HG02943 (cell line): ENCODE measurements around the gene PSMF1.

ENCODE experiments used
- ATAC-seq: cut with Tn5 transposase; IDR thresholded peaks from one replicate; pipeline ENCODE4 v1.9.1; 2021; ENCODE audit warnings: mild to moderate bottlenecking, low read depth, moderate library complexity; ENCODE audit not compliant: unreplicated experiment

PSMF1 gene

DNA sequence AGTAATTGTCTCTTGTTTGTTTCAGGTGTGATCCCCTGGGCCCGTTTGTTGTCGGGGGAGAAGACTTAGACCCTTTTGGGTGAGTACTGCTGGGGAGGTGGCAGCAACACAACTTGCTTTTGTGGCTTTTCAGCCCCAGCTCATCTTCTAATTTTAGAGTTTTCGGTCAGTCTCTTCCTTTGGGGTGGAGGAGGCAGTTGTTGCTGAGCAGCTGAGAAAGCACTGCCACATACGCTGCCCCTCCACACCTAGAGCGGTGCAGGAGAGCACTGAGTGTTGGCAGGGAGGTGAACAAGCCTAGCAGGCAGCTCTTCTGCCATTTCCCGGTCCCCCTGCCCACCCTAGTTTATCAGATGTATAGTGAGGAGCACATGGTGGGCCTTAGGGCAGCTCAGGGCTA, 44.7 kb downstream of the PSMF1 start:
- ATAC-seq: no peak

DNA sequence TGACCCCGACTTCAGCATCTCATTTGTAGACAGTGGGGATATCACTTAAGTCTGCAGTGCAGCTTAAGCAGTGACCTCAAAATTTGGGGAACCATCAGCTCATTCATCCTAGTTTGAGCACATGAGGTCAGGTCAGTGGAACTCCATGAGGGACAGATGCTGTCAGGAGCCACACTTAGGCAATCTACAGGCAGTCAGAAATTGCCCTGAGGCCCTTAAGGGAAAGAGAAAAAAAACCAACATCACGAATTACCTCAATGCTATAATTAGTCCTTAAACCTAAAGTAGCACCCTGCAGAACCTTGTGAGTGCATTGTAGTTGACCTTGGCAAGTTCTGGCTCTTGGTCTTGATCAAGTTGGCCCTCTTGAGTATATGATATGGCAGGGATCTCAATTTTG, 45.3 kb downstream of the PSMF1 start:
- ATAC-seq: no peak

DNA sequence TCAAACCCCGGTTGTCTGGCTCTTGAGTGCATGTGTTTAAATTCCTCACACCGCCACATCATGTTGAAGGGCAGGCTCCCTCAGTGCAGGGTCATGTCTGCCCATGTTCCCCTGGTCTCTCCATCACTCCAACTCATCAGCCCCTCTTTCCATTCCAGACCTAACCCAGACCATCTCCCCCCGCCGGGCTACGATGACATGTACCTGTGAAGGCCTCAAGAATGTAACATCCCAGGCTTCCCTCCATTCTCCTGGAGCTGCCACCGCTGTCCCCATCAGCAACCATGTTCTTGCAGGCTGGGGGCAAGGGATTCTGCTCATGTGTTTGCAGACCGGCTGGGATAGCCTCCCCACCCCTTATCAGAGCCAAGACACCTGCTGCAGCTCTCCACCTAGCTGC, 46.5 kb downstream of the PSMF1 start:
- ATAC-seq: no peak

DNA sequence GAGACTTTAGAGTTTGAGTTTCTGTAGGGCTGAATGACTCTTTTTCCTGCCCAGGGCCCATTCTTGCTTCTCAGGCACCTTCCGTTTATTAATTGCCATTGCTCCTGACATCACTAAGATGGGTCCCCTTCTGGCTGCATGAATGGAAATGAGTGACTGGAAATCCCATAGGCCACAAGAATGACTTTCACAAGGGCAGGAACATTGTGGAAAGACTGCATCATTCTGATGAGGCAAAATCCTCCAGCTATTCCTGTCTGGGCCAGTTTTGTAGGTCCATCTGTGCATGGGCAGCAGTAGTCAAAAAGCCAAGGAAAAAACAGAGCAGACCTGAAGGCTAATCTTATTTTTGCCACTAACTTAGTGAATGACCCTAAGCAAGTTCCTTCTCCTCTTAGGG, 47.1 kb downstream of the PSMF1 start:
- no peak for ATAC-seq

DNA sequence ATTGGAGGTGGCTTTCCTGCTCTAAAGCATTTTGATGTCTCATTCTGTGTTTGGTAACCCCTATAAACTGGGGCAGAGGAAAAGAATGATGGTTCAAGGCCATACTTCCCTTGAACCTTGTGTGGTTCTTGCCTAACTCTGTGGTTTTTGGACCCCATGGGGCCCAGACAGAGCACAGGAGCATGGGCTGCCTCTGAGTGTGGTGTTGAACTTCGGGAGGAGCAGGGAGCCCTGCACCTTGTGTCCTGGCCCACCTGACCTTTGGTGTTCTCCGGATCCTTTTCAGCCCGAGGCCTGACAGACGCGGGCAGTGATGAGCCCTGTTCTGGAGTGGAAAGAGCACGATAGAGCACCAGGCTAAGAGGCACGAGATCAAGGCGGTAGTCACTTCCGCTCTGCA, 47.5 kb downstream of the PSMF1 start:
- ATAC-seq: no peak

DNA sequence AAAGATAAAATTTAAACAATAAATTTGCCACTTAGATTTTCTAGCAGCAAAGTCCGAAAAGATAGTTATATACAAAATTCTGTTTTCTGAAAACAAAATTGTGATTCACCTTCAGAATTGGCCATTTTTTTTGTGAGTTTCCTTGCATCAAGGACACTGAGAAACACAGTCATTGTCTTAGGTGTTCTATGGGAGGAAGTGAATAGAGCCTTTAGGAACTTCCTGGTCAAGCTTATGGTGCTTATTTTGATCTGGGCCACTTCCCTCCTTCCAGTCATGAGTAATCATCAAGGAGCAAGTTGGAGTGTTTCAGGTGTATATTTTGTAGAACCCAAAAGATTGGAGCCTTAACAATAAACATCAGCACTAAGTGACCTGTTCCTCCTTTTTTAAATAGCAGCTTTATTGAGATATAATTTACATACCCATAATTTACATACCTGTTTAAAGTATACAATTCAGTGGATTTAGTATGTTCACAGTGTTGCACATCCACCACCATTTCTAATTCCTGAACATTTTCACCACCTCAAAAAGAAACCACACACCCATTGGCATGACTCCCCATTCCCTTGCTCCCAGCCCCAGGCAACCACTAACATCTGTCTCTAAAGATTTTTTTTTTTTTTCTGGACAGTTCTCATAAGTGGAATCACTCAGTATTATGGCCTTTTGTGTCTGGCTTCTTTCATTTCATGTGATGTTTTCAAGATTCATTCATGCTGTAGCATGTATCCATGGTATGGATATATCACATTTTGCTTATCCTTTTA, 48.7 kb downstream of the PSMF1 start:
- no peak for ATAC-seq

DNA sequence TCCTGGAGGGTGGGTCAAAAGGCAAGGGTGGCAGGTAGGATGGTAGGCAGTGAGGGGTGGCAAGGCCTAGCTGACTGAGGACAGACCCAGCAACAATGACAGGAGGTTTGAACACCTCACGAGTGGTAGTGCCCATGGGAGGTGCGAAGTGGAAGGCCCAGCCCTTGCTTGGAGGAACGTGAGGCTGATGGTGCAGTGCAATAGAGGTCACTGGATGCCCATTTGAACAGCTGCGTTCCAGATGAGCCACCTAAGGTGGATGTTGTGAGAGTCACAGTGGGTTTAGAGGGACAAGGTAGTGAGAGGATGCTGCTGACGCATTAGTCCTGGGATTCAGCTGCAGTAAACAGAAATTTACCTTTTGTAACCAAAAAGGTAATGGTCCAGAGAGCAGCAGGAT, 50.8 kb downstream of the PSMF1 start:
- ATAC-seq: no peak

DNA sequence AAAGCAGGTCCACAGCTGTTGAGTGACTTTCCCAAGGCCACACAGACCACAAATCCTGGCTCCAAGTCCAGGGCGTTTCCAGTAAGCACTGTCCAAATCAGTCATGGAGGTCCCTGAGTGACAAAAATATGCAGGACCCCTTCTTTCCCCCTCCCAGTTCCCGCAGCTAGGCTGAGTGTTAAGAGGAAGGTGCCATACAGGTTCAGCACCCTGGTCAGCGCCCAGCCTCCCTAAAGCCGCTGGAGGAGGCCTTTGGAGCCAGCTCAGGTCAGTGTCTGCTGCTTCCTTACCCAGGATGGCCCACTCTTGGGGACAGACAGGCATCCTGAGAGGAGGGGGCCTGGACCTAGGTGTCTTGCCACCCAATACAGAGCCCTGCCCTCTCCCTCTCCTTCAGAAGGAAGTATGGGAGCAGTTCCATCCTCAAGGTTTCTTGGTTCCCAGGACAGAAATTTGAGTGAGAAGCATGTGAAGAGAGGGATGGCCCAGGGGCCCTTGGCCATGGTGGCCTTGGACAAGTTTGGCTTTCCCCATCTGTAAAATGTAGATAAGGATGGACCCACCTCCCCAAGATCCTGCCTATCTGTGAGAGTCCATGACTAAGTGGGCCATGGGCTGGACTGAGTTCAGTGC, 53.2 kb downstream of the PSMF1 start:
- no peak for ATAC-seq

DNA sequence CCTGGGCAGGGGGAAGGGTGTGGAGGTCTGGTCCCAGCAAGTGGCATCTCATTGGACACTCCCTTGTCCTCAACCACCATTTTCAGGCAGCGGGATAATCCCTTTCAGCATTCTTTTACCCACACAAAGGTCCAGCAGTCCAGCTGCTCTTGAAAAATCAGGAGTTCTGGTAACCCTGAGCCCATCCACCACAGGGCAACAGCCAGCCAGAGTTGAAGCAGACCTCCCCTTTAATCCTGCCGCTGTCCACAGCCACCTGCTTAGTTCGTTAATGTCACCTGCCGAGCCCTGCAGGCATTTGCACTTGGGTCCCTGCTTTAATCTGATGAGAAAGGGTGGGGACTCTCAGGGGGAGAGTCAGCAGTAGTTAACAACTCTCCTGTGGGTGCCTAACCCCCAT, 55.3 kb downstream of the PSMF1 start:
- no peak for ATAC-seq

DNA sequence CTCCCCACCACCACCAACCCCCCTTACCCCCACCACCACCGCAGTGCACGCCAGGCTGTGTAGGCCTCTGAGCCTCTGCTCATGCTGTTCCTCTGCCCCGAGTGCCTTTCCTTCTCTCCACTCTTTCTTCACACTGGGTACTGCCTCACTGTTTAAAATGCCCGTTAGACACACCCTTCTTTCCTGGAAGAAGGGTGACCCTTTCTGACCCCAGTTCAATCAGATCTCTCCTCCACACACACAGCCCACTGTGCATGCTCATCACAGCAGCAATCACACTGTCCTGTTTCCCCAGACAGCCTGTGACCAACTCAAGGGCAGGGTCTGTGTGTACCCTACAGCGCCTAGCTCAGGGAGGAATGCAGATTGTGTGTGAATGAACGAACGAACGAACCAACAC, 56.4 kb downstream of the PSMF1 start:
- no peak for ATAC-seq

DNA sequence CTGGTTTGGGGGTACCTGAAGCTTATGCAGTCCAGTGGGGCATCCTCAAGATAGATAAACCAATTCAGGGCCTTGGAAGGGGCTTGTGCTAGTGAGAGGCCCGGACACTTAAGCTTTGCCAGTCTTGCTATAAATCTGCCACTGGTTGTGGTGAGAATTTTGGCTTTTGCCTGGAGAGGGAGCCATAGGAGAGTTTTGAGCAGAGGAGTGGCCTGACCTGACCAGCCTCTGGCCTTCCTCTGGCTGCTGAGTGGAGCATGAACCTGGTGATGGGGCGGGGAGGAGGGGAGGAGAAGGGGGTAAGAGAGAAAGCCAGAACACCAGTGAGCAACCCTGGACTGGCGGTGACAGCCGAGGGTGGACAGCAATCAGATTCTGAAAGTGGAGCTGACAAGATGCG, 59.3 kb downstream of the PSMF1 start:
- no peak for ATAC-seq

DNA sequence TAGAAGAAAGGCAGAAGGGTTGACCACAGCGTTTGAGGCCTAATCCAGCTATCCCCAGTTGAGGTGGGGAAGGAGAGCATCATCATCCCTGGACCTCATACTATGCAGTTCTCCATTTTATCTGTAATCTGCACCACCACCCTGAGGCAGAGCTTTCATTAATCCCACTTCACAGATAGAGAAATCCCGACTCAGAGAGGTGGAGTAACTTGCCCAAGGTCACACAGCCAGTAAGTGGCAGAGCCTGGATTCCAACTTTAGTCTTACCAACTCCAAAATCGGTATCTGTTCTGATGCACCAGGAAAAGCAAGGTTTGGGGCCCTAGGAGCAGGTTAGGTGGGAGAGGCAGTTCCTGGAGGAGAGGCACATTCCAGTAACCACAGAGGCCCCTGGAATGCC, 59.7 kb downstream of the PSMF1 start:
- no peak for ATAC-seq

DNA sequence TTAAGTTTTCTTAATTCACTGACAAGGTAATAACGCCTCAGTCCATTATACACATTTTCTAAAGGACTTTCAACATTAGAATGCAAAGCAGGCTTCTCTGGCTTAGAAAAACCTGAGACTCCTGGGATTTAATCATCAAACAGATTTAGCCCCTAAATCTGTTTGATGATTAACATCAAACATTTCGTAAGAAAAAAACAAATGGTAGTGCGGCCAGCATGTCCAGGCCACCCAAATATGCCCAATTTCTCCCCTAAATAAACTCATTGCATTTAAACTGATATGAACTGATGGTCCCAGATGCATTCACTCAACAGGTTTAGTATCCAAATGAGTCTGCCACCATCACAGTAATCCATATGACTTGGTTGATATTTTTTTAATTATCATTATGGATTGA, 60.2 kb downstream of the PSMF1 start:
- ATAC-seq: no peak

DNA sequence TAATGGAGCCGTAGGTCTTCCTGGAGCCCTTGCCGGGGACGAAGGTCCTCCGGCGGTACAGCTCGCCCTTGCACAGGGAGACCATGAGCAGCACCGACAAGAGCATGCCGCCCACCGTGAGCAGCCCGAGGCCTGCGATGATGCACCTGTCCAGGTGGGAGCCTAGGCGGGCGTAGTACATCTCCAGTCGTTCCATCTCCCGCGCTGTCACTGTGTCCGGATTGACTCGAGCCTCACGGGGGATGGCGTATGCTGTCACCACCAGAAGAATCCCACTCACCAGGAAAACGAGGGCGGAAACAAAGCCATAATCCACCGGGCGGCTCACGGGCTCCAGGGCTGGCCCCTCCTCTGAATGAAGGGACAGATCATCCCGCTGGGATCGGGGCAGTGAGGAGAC, 62.5 kb downstream of the PSMF1 start:
- ATAC-seq: no peak

DNA sequence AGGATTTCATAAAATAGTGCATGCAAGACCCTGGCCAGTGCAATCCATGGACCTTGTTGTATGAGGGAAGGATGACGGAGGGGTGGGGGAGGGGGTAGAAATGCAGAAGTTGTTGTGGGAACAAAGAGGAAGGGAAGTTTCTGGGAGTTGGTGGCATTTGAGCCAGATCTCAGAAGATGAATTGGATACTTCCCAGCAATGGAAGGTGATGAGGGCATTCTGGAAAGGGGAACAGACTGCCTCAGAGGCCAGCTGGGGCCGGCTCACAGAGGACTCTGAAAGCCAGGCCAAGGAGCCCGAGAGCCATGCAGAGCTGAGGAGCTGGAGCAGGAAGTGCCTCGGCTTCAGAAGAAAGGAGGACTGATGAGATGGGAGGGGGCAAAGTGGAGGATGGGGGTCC, 63.7 kb downstream of the PSMF1 start:
- ATAC-seq: no peak

DNA sequence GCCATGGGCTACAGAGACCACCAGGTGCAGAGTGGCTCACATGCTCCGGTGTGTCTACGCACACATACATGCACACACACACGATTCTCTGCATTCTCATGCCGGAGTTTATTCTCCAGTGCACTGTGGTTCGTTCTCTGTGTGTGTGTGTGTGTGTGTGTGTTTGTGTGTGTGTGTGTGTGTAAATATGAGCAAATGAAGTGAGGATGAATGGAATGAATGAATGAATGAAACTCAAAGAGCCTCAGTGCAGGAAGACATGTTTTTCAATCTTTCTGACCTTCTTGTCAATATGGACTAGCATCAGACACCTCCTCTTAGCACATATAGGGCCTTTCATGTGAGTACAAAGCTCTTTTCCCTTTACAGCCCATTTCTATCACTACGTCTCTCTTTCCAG, 64.8 kb downstream of the PSMF1 start:
- ATAC-seq: no peak

DNA sequence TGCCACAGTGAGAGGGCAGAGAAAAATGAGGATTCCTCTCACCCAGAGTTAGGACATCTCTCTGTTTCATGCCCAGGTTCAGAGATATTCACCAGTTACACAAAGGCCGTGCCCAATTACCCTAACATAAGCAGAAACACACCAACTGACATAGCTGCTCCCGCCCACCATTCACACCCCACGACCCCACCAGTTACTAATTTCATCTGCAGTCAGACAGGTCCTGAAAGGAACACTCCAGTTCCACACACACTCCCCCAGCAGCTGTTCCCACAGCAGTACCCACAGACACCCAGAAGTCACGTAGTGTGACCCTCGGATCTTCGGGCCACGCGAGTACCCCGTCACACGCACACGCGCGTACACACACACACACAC, 65.8 kb downstream of the PSMF1 start:
- no peak for ATAC-seq

DNA sequence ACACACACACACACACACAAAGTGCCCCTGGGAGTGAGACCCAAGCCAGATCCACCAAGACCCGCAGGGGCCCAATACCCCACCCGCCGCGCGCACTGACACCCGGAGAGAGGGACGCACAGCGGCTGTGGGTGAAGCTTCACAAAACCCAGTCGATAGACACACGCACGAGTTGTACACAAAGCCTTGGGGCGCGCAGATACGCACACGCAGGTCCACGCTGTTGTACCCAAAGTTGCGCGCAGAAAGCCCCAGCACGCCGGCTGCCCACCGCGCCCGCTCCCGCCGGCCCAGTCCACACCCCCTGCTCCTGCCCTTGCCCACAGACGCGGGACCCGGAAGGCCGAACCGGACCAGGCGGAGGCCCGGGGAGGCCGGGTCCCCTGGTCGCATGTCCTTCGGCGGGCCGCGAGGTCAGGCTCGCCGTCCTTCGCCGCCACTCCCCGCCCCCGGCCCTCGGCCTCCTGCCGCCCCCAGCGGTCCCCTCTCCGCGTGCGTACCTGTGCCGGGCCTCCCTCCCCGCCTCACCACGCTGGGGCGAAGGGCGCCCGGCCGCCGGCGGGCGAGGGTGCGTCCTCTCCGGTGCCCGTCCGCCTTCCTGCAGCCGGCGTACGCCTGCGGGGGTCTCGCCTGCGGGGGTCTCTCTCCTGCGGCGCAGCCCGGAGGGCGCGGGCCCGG, 66.4 kb downstream of the PSMF1 start, which contains the start of gene TMEM74B:
TSS of gene TMEM74B (minus strand) at position 344 of the 678 bp plus-strand sequence. CDS start 1,180 bp downstream, outside the sequence.
- ATAC-seq: no peak

DNA sequence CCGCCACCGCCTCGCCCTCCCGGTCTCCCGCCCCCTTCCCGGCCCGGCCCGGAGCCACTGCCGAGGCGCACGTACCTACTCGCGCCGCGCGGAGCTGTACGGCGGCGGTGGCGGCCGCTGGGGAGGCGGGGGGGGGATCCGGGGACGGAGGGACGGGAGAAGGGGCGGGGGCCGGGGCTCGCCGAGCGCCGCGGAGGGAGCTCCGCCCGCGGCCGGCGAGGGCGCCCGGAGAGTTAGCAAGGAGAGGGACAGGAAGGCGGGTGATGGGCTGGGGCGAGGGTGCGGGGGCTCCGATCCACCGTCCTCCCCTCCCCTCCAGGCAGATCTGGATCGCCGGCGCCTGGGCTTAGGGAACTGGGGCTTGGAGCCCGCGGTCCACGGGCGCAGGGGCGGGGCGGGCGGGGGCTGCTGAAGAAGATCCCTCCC, 66.9 kb downstream of the PSMF1 start:
- ATAC-seq: no peak

DNA sequence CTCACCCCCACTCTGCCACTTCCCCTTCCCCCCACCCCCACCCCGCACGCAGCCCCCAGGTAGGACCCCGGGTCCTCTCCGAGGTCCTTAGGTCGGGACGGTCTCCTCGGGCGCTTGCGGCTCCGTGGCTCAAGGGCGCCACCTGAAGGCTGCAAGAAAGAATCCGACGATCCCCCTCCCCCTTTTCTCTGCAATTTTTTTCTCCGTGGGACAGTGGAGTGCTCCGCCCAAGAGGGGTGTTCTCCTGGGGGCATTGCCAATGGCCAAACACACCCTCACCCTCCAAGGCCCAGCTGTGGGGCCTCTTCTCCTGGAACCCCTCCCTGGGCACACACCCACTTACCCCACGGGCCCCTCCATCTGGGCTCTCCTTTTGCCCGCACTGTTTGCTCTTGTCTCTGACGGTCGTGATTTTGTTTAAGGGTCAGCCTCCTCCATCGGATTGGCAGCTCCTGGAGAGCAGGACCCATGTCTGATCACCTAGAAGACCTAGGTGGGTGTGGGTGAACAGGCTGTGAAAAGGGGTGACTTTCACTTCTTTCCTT, 67.5 kb downstream of the PSMF1 start:
- ATAC-seq: no peak

DNA sequence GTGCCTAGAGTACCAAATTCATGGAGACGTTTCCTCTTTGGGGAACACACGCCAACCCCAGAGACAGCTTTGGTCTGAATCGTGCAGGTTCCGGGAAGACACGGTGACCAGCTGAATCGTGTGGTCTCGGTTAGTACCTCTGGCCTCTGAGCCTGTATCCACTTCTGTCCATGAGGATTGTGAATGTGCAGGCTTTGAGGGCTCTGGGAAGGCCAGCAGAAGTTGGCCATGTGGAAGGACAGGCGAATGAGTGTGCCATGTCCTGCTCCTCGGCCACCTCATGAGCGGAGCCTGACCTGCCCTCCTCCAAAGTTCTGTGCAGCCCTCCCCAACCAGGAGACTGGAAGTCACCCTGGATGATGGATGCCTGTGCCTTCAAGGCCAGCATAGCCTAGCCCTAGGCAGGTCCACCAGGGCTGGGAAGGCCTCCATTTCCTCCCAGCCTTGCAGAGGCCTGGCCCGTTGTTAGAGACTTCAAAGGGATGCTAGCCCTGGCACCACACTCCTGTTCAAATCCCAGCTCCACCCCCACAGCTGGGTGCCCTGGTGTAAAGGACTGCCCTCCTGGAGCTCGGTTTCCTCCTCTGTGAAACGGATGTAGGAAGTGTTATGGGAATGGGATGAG, 68.1 kb downstream of the PSMF1 start:
- ATAC-seq: no peak
